GM23338 (cell line): ENCODE measurements around the gene MAP2K5. TPM values are rescaled to one million over a fixed set of nuclear protein-coding genes. Genes with fewer than 3 reads are reported as not detected.

Source experiments
- ATAC-seq: fragments of 200-7000 bp; cut with Tn5 transposase; 3 replicates; pipeline ENCODE4 v1.9.1; 2020
- DNase-seq: peaks from one replicate; pipeline ENCODE4 v3.0.0-alpha.2; 2015; ENCODE audit warnings: low spot score
- H2AFZ ChIP-seq: fragments of 200-600 bp; sonication (generic); 2 replicates; pipeline ENCODE4 v1.8.0; 2016; ENCODE audit warnings: antibody characterized with exemption, mild to moderate bottlenecking, moderate library complexity
- H3F3A ChIP-seq: fragments of 200-600 bp; sonication (generic); replicated peaks from 2 replicates; pipeline ENCODE4 v1.8.0; 2017; ENCODE audit warnings: antibody characterized with exemption, mixed run types, low read depth
- H3K27ac ChIP-seq: fragments of 200-600 bp; sonication (generic); 2 replicates; pipeline ENCODE4 v1.6.1; 2016; ENCODE audit warnings: low read depth
- H3K27me3 ChIP-seq: fragments of 200-600 bp; sonication (generic); 2 replicates; pipeline ENCODE4 v1.8.0; 2016; ENCODE audit warnings: mild to moderate bottlenecking, mixed run types, moderate library complexity; ENCODE audit not compliant: insufficient read depth
- H3K36me3 ChIP-seq: fragments of 200-600 bp; sonication (generic); 2 replicates; pipeline ENCODE4 v1.8.0; 2016; ENCODE audit warnings: mild to moderate bottlenecking; ENCODE audit not compliant: insufficient read depth
- H3K4me1 ChIP-seq: fragments of 200-600 bp; sonication (generic); 2 replicates; pipeline ENCODE4 v1.8.0; 2016; ENCODE audit warnings: mild to moderate bottlenecking, moderate library complexity; ENCODE audit not compliant: insufficient read depth
- H3K4me2 ChIP-seq: fragments of 200-600 bp; sonication (generic); 2 replicates; pipeline ENCODE4 v1.7.1; 2017; ENCODE audit warnings: mixed run types
- H3K4me3 ChIP-seq: fragments of 200-600 bp; sonication (generic); 2 replicates; pipeline ENCODE4 v1.6.1; 2016; ENCODE audit warnings: mixed run types
- H3K79me2 ChIP-seq: fragments of 200-600 bp; sonication (generic); replicated peaks from 2 replicates; pipeline ENCODE4 v1.8.0; 2017; ENCODE audit warnings: mild to moderate bottlenecking; ENCODE audit not compliant: insufficient read depth
- H3K9me2 ChIP-seq: fragments of 200-600 bp; sonication (generic); 2 replicates; pipeline ENCODE4 v1.8.0; 2017; ENCODE audit not compliant: insufficient read depth
- H4K20me1 ChIP-seq: fragments of 200-600 bp; sonication (generic); replicated peaks from 2 replicates; pipeline ENCODE4 v1.8.0; 2017; ENCODE audit warnings: mild to moderate bottlenecking; ENCODE audit not compliant: insufficient read depth
- H3K27ac Mint-ChIP-seq: 2 replicates; pipeline ENCODE4 v1.8.0; 2020; ENCODE audit warnings: inconsistent platforms, mild to moderate bottlenecking, moderate library complexity, mixed read lengths
- H3K27me3 Mint-ChIP-seq: 3 replicates; pipeline ENCODE4 v1.8.0; 2022; ENCODE audit warnings: low read depth, mild to moderate bottlenecking, moderate library complexity, mixed read lengths, inconsistent platforms; ENCODE audit not compliant: insufficient read depth, poor library complexity
- H3K36me3 Mint-ChIP-seq: 3 replicates; pipeline ENCODE4 v1.8.0; 2021; ENCODE audit warnings: low read depth, mild to moderate bottlenecking, inconsistent platforms, moderate library complexity, mixed read lengths
- H3K4me1 Mint-ChIP-seq: 3 replicates; pipeline ENCODE4 v1.8.0; 2020; ENCODE audit warnings: mild to moderate bottlenecking, inconsistent platforms, mixed read lengths
- H3K4me3 Mint-ChIP-seq: 3 replicates; pipeline ENCODE4 v1.8.0; 2021; ENCODE audit warnings: moderate library complexity, mild to moderate bottlenecking, inconsistent platforms, mixed read lengths
- H3K9me3 Mint-ChIP-seq: 3 replicates; pipeline ENCODE4 v1.8.0; 2020; ENCODE audit warnings: moderate library complexity, mild to moderate bottlenecking, inconsistent platforms, mixed read lengths
- CREB1 ChIP-seq: fragments of 250-450 bp; sonication (Bioruptor Pico); IDR thresholded peaks from 2 replicates; pipeline ENCODE4 v1.5.0; 2020; ENCODE audit warnings: low read depth, mild to moderate bottlenecking, moderate library complexity
- CTCF ChIP-seq, 2 experiments: fragments of 200-600 bp in 1 of 2; sonication (generic) in 1 of 2; conservative IDR thresholded peaks; 2 replicates each; pipeline versions ENCODE4 v1.5.1 to v1.6.1; 2016 to 2017; ENCODE audit warnings: antibody characterized with exemption in 2 of 2, low read depth in 2 of 2, mild to moderate bottlenecking in 2 of 2, moderate library complexity in 1 of 2
- ETS1 ChIP-seq: IDR thresholded peaks from 2 replicates; pipeline ENCODE4 v1.6.1; 2016; ENCODE audit warnings: antibody characterized with exemption
- EZH2 ChIP-seq: fragments of 200-600 bp; sonication (generic); IDR thresholded peaks from one replicate; pipeline ENCODE4 v1.8.0; 2017; ENCODE audit warnings: antibody characterized with exemption, mild to moderate bottlenecking, low read depth; ENCODE audit not compliant: unreplicated experiment
- EZH2phosphoT487 ChIP-seq: fragments of 200-600 bp; sonication (generic); IDR thresholded peaks from one replicate; pipeline ENCODE4 v1.8.1; 2018; ENCODE audit warnings: antibody characterized with exemption; ENCODE audit not compliant: unreplicated experiment
- JUNB ChIP-seq: IDR thresholded peaks from one replicate; pipeline ENCODE4 v1.6.1; 2016; ENCODE audit warnings: antibody characterized with exemption; ENCODE audit not compliant: unreplicated experiment
- NANOG ChIP-seq: IDR thresholded peaks from 2 replicates; pipeline ENCODE4 v1.6.1; 2016; ENCODE audit warnings: antibody characterized with exemption, borderline replicate concordance
- POLR2AphosphoS5 ChIP-seq: IDR thresholded peaks from 2 replicates; pipeline ENCODE4 v1.6.1; 2016; ENCODE audit warnings: antibody characterized with exemption, low read depth
- REST ChIP-seq: IDR thresholded peaks from one replicate; pipeline ENCODE4 v1.6.1; 2018; ENCODE audit warnings: antibody characterized with exemption; ENCODE audit not compliant: unreplicated experiment
- STAT1 ChIP-seq: IDR thresholded peaks from one replicate; pipeline ENCODE4 v1.6.1; 2016; ENCODE audit warnings: antibody characterized with exemption; ENCODE audit not compliant: unreplicated experiment
- ZNF114 ChIP-seq: fragments of 250-450 bp; sonication (Bioruptor Pico); IDR thresholded peaks from 2 replicates; pipeline ENCODE4 v1.5.0; 2020; ENCODE audit warnings: mild to moderate bottlenecking, moderate library complexity
- ZNF331 ChIP-seq: fragments of 250-450 bp; sonication (Bioruptor Pico); IDR thresholded peaks from 2 replicates; pipeline ENCODE4 v1.5.0; 2020; ENCODE audit warnings: low read depth, mild to moderate bottlenecking, moderate library complexity
- ZNF462 ChIP-seq: fragments of 250-450 bp; sonication (Bioruptor Pico); IDR thresholded peaks from 2 replicates; pipeline ENCODE4 v1.5.0; 2020; ENCODE audit warnings: mild to moderate bottlenecking, moderate library complexity
- polyA plus RNA-seq: library from polyadenylated mRNA; unstranded; fragments of >200 nt; fragmentation: Nextera tagmentation; extraction: Ambion mirVana; gene quantifications from 2 replicates; pipeline ENCODE4 v1.2.1, GENCODE V29; 2016
- total RNA-seq: library from RNA; depleted of rRNA; stranded (reverse); fragments of >200 nt; shearing (Covaris generic); gene quantifications from 2 replicates; pipeline ENCODE4 v1.2.3, GENCODE V29; 2014

MAP2K5 gene
- total and polyA plus RNA-seq, 2 experiments from 2014 or later, result 6.5 to 13.6 TPM

- no peaks in the 10 kb centered on the region for H3K36me3 Mint-ChIP-seq
- H3K4me1 Mint-ChIP-seq, result peaks cover 34% of the 10 kb centered on the region
- no peaks in the 10 kb centered on the region for H3K9me3 Mint-ChIP-seq
- H3K4me2 ChIP-seq, result no peak overlapping the region
- DNase-seq (no peak), ATAC-seq (no peak)
- H3K9me2 ChIP-seq, result no peaks in the 10 kb centered on the region
- H3K36me3 ChIP-seq, result no peaks in the 10 kb centered on the region
- H2AFZ ChIP-seq, result no peak overlapping the region
- H3K27me3 ChIP-seq, result no peaks in the 10 kb centered on the region
- no peak overlapping the region for H3K4me3 Mint-ChIP-seq
- H3K27ac Mint-ChIP-seq, result no peak overlapping the region
- no peaks in the 10 kb centered on the region for H3K79me2 ChIP-seq
- H3K4me3 ChIP-seq, result no peak overlapping the region
- no peaks in the 10 kb centered on the region for H4K20me1 ChIP-seq
- TF ChIP-seq STAT1, result no peak
- no peak for TF ChIP-seq POLR2AphosphoS5
- TF ChIP-seq NANOG, result no peak
- TF ChIP-seq CTCF (conservative IDR thresholded peaks at IDR 0.05; ENCODE audit: low read depth in 2 of 2), result no peak
- TF ChIP-seq REST, result no peak
- no peak for TF ChIP-seq EZH2
- TF ChIP-seq ETS1, result no peak
- no peak for TF ChIP-seq ZNF331
- no peak for TF ChIP-seq JUNB
- TF ChIP-seq CREB1 (CRISPR knock-in tag), result no peak
- no peak for TF ChIP-seq ZNF114 (CRISPR knock-in tag)
- no peak for TF ChIP-seq EZH2phosphoT487
- no peak for TF ChIP-seq ZNF462 (CRISPR knock-in tag)
- peaks cover 2% of the 10 kb centered on the region for H3K27me3 Mint-ChIP-seq
- H3F3A ChIP-seq, result no peaks in the 10 kb centered on the region
- H3K4me1 ChIP-seq, result peaks cover 29% of the 10 kb centered on the region
- no peak overlapping the region for H3K27ac ChIP-seq
Observed at GRCh38 chr15:67743558-67743957, 201.1 kb downstream of the MAP2K5 start.
